Testis (tissue), 3 donors: Measurements from ENCODE around the gene PARPBP. TPM values are rescaled to one million over a fixed set of nuclear protein-coding genes. Genes with fewer than 3 reads are reported as not detected.
"Not testable (repeated sequence)": the region's sequence is repeated elsewhere in the genome, so short reads cannot be mapped to it uniquely, and the experiment has no call there.

ENCODE experiments used
- DNase-seq: peaks from one replicate; pipeline ENCODE4 v3.0.0-alpha.2; 2019
- H3K27ac ChIP-seq, 2 donors: fragments of 200-600 bp; sonication (generic); one replicate each; pipeline ENCODE4 v1.5.1; 2019
- H3K27me3 ChIP-seq: fragments of 200-600 bp; sonication (generic); one replicate; pipeline ENCODE4 v1.5.1; 2019
- H3K36me3 ChIP-seq: fragments of 200-600 bp; sonication (generic); one replicate; pipeline ENCODE4 v1.5.1; 2017; ENCODE audit warnings: low read depth; ENCODE audit errors: missing control alignments
- H3K4me1 ChIP-seq: fragments of 200-600 bp; sonication (generic); one replicate; pipeline ENCODE4 v1.5.1; 2019
- H3K4me3 ChIP-seq, 2 donors: fragments of 200-600 bp; sonication (generic); one replicate each; pipeline ENCODE4 v1.5.1; 2017 to 2019
- H3K9me3 ChIP-seq: fragments of 200-600 bp; sonication (generic); one replicate; pipeline ENCODE4 v1.5.1; 2017
- POLR2A ChIP-seq: fragments of 450-650 bp; IDR thresholded peaks from one replicate; pipeline ENCODE4 v1.6.1; 2017; ENCODE audit warnings: antibody characterized with exemption, mild to moderate bottlenecking, moderate library complexity
- WGBS, 2 donors: methylation state at CpG; one replicate each; pipeline ENCODE4 v1.1.5; 2018; 5-methylcytosine and 5-hydroxymethylcytosine counted together
- intact Hi-C: fragments of 100-400 bp; cut with DNase I; formaldehyde crosslinking; loops from one replicate; pipeline ENCODE4 v1.15.1; 2023; ENCODE audit warnings: low total_unique reads
- polyA plus RNA-seq: library from polyadenylated mRNA; stranded (reverse); fragments of 350-450 nt; fragmentation: Illumina TruSeq; extraction: RNeasy Lipid Tissue Mini Kit (QIAGEN cat#74804); gene quantifications from one replicate; pipeline ENCODE4 v1.2.3, GENCODE V29; 2014; ENCODE audit warnings: low read depth, low replicate concordance; ENCODE audit not compliant: insufficient read depth
- small RNA-seq, 2 donors: library from RNA; depleted of rRNA; stranded (forward); fragments of <200 nt; gene quantifications; one replicate each; pipeline ENCODE3, GENCODE V24; 2016
- total RNA-seq, 2 donors: library from RNA; depleted of rRNA; stranded (reverse); fragments of >200 nt; gene quantifications; one replicate each; pipeline ENCODE4 v1.2.3, GENCODE V29; 2016
- TF ChIP-seq, protein P1 (sequence below), 3 experiments: fragments of 450-650 bp in 2 of 3; fragments of 200-600 bp in 1 of 3; sonication (generic) in 1 of 3; IDR thresholded peaks; one replicate each; pipeline ENCODE4 v1.5.1; 2016 to 2019; ENCODE audit warnings: antibody characterized with exemption in 3 of 3, mild to moderate bottlenecking in 2 of 3, moderate library complexity in 1 of 3

PARPBP gene
- total and polyA plus RNA-seq, 3 donors from 2014 or later: 7.0 to 15.1 (median 9.9) TPM

DNA sequence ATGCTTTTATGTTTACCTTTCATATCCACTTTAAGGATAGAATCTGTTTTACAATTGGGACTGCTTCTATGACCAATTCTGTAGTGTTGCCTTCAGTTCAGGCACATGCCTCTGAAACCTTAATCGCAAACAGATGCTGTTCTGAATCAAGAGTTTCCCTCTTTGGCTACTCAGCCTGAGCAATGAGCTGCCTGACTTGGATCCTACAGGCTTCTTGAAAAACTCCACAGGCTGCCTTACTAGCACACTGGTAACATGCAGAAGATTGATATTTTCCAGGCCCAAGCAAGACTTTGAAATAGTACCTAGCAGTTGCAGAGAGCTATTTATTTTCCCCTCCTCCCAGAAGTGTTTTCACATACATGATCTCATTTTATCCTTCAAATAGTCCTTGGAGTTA, 112.5 kb downstream of the PARPBP start:
- intact Hi-C loops: no loop called here
- no peaks in the 10 kb centered on the region for H3K9me3 ChIP-seq
- no peak overlapping the region for H3K4me3 ChIP-seq
- H3K36me3 ChIP-seq: no peaks in the 10 kb centered on the region
- no peaks in the 10 kb centered on the region for H3K4me1 ChIP-seq
- DNase-seq: no peak
- 52 to 71% methylated on average over 1 of the region's 1 CpG for WGBS, 2 donors
- TF ChIP-seq POLR2A: no peak
- TF ChIP-seq, protein P1, sequence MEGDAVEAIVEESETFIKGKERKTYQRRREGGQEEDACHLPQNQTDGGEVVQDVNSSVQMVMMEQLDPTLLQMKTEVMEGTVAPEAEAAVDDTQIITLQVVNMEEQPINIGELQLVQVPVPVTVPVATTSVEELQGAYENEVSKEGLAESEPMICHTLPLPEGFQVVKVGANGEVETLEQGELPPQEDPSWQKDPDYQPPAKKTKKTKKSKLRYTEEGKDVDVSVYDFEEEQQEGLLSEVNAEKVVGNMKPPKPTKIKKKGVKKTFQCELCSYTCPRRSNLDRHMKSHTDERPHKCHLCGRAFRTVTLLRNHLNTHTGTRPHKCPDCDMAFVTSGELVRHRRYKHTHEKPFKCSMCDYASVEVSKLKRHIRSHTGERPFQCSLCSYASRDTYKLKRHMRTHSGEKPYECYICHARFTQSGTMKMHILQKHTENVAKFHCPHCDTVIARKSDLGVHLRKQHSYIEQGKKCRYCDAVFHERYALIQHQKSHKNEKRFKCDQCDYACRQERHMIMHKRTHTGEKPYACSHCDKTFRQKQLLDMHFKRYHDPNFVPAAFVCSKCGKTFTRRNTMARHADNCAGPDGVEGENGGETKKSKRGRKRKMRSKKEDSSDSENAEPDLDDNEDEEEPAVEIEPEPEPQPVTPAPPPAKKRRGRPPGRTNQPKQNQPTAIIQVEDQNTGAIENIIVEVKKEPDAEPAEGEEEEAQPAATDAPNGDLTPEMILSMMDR (IDR thresholded peaks at IDR 0.05): no peak
- H3K27ac ChIP-seq: peak overlapping the region in 1 of 2 donors; percentile 15
- no peaks in the 10 kb centered on the region for H3K27me3 ChIP-seq

DNA sequence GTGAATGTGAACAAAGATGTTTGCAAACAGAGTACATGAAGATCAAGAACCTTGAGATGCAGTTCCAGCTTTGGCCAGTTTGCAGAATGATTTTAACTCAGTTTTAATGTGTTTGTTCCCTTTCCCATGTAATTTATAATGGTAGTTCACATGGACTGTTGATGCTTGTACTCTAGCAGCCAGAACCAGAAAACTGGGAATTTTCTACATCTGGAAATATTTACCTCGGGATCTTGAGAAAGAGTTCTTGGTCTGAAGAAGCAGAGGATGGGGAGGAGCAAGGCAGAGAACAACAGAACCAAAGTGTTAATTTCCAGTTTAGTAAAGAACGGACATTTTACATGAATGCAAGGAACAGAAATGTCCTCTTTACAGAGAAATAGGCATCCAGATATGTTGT, 114.6 kb downstream of the PARPBP start:
- WGBS, 2 donors: 67 to 84% methylated on average over 2 of the region's 2 CpGs
- intact Hi-C loops: no loop called here
- H3K9me3 ChIP-seq: no peaks in the 10 kb centered on the region

DNA sequence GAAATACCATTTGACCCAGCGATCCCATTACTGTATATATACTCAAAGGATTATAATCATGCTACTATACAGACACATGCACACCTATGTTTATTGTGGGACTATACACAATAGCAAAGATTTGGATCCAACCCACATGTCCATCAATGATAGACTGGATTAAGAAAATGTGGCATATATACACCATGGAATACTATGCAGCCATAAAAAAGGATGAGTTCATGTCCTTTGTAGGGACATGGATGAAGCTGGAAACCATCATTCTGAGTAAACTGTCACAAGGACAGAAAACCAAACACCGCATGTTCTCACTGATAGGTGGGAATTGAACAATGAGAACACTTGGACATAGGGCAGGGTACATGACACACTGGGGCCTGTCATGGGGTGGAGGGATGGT, 120.9 kb downstream of the PARPBP start:
- H3K4me3 ChIP-seq, DNase-seq, H3K4me1 ChIP-seq, intact Hi-C loops, H3K36me3 ChIP-seq, H3K9me3 ChIP-seq, H3K27me3 ChIP-seq, H3K27ac ChIP-seq: not testable (repeated sequence)
- whole genome bisulfite sequencing, 2 donors: 90 to 98% methylated on average over 2 of the region's 2 CpGs

More for the DNA sequence above, 114.6 kb downstream of the PARPBP start:
- no peaks in the 10 kb centered on the region for H3K4me1 ChIP-seq
- DNase-seq: no peak
- TF ChIP-seq, protein P1 (IDR thresholded peaks at IDR 0.05): no peak
- TF ChIP-seq POLR2A: no peak
- no peaks in the 10 kb centered on the region for H3K27me3 ChIP-seq
- no peak overlapping the region for H3K27ac ChIP-seq
- no peaks in the 10 kb centered on the region for H3K36me3 ChIP-seq
- H3K4me3 ChIP-seq: no peak overlapping the region

Small RNA genes within 50 kb of the gene (small RNA-seq; reads per million reads assigned to genes)
- gene RN7SL793P: 0 reads per million in 2 donors

Other genes with a start within 250 kb of the PARPBP start
- 1 to 10 TPM; 4.4 to 4.5 TPM for gene DRAM1, start 242.6 kb upstream of the PARPBP start, total RNA-seq
- 13.1 TPM for gene DRAM1, start 242.6 kb upstream of the PARPBP start, polyA plus RNA-seq
- gene WASHC3, start 58.2 kb upstream of the PARPBP start, total RNA-seq: 100 to 1,000 TPM; 140 to 192 TPM
- gene WASHC3, start 58.2 kb upstream of the PARPBP start, polyA plus RNA-seq: 298 TPM
- 10 to 100 TPM; 20.1 to 25.2 TPM for gene NUP37, start 69 bp upstream of the PARPBP start, total RNA-seq
- gene NUP37, start 69 bp upstream of the PARPBP start, polyA plus RNA-seq: 38.1 TPM
- not detected for gene PMCH, start 77.7 kb downstream of the PARPBP start, total RNA-seq
- not detected for gene PMCH, start 77.7 kb downstream of the PARPBP start, polyA plus RNA-seq